Stimulated activated CD4-positive, alpha-beta T cell treated with anti-CD3 and anti-CD28 coated beads, Interleukin-1b, Interleukin-23, amount 100 ng/mL, for 48 hours (primary cell): Measurements from ENCODE around the gene HDGFL1.

ENCODE experiments used
- DNase-seq: peaks from one replicate; pipeline ENCODE4 v3.0.0-alpha.2; 2020

HDGFL1 gene

DNA sequence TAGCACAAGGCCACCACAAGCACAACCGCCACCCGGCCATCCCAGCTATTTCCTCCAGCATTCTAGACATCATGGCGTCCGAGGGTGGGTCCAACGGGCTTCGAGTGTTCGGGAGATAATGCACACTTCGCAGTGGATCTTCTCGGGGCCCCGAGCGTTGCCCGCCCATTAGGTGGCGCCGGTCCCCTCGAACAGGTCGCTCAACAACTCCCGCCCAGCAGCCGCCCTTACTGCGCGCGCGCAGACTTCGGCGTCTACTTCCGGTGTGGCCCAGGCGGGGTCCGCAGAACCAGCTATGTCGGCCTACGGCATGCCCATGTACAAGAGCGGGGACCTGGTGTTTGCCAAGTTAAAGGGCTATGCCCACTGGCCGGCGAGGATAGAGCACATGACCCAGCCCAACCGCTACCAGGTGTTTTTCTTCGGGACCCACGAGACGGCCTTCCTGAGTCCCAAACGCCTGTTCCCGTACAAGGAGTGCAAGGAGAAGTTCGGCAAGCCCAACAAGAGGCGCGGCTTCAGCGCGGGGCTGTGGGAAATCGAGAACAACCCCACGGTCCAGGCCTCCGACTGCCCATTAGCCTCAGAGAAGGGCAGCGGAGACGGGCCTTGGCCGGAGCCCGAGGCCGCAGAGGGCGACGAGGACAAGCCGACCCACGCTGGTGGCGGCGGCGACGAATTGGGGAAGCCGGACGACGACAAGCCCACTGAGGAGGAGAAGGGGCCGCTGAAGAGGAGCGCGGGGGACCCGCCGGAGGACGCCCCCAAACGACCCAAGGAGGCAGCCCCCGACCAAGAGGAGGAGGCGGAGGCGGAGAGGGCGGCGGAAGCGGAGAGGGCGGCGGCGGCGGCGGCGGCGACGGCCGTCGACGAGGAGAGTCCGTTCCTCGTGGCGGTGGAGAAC, at the start of gene HDGFL1:
HDGFL1 (plus strand) TSS at position 286 of the 904 bp plus-strand sequence; CDS start at position 296, 10 bp downstream.
- no peak for DNase-seq

GRCh38 chr6:22521035-22521434, 48.3 kb upstream of the HDGFL1 start:
- no peak for DNase-seq

GRCh38 chr6:22526736-22527135, 42.6 kb upstream of the HDGFL1 start:
- DNase-seq, result no peak

DNA sequence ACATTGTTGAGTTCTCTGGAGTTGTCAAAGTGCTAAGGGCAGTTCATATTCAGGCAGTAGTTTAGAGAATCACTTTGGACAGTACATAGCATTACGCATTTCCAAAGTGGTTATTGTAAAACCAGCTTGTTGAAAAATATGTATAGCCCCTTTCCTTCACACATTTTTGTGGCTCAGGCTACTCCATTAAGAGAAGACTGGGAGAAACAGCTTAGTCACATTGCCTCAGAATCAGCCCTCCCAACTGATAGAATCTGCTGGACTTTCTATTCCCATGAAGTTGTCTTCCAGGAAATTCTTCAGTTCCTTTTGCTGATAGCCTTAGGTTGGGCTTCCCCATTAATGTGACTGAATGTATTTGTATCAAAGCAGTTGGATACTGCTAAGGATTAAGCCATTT, 39.5 kb upstream of the HDGFL1 start:
- no peak for DNase-seq

DNA sequence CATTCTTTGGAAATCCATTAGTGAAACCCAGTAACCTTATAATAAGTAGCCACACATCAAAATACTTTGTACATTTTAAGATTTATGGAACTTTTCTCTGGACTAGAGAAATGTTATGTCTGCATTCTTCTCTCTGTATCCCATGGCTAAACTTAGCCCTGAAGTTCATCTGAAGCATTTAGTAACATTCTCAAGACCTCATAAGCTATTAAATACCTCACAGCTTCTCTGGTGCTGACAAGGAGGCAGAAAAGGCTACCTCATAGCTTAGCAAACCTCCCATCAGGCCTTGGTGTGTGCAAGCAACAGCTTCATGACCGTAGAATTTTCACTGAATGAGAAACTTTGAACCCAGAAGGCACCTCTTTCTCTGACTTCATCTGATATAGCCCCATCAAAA, 38.9 kb upstream of the HDGFL1 start:
- no peak for DNase-seq

GRCh38 chr6:22536122-22536521, 33.2 kb upstream of the HDGFL1 start:
- DNase-seq, result no peak

DNA sequence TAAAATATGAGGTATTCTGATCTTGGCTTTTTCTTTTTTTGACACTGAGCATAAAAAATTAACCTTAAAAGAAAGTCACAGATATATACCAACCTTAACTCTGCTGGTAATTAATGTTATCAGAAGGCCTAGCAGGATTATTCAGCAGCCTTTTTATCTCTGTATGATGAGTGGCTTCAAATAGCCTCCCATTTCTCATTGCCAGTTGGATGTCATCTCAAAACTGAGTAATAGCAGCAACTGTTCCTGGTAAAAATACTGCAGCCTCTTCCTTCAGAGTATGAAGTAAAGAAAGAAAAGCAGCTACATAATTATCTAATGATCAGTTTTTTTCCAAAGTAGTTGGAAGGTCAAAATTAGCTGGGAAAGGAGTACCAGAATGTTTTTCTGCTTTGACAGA, 24.9 kb upstream of the HDGFL1 start:
- DNase-seq, result no peak

DNA sequence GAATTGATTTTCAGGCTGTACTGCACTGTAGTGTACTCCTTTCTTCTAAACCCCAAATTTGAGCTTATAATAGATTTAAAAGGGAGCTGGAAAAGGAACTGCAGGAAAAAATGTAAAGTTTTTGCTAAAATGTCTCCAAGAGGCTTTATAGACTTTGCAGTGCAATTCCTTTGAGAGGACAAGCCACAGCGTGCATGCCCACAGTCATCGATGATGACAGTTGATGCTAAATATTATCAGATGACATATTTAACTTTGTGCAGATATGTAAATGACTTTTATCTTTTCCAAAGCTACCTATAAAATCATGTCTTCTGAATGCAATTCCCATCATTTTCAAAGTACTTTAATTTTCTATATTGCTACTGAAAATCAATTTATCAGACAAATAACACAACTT, 24.3 kb upstream of the HDGFL1 start:
- DNase-seq, result no peak

GRCh38 chr6:22546236-22546635, 23.1 kb upstream of the HDGFL1 start:
- no peak for DNase-seq

GRCh38 chr6:22550971-22551670, 18.2 kb upstream of the HDGFL1 start:
- no peak for DNase-seq

- no peak for DNase-seq
Measured at GRCh38 chr6:22556266-22556665, 13.1 kb upstream of the HDGFL1 start.

GRCh38 chr6:22557007-22557406, 12.4 kb upstream of the HDGFL1 start:
- no peak for DNase-seq

GRCh38 chr6:22558288-22558882, 11.0 kb upstream of the HDGFL1 start:
- DNase-seq, result no peak

DNA sequence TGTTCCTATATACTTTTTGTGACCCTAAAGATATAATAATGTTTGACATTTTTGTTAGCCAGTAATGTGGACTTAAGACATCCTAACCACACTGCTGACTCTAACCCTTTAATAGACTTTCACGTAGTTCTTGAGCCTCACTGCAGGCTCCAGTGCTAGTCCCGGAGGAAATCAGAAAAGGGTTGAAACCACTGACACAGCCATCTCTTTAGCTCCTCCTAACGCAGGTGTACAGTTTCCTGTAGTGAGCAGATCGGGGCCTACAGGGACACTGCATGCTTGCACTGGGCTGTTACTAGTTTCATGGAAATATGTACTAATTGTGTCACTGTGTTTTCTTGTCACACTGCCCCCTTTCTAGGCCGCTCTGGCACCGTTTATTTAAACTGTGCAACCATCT, 512 bp upstream of the HDGFL1 start:
- no peak for DNase-seq

DNA sequence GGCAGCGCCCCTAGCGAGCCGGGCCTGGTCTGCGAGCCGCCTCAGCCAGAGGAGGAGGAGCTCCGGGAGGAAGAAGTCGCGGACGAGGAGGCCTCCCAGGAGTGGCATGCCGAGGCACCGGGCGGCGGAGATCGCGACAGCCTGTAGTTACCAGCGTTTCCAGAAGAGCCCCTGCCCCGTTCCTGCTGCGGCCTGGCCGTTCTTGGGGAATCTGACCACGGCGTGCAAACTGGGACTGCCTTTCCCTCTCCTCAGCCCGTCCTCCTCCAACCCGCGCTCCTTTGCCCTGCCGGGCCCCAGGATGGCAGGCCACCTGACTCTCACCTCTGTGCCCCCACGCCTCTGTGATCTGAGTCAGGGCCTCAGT, 802 bp downstream of the HDGFL1 start:
- no peak for DNase-seq

- DNase-seq, result no peak
Measured at GRCh38 chr6:22575190-22575589, 5.8 kb downstream of the HDGFL1 start.

DNA sequence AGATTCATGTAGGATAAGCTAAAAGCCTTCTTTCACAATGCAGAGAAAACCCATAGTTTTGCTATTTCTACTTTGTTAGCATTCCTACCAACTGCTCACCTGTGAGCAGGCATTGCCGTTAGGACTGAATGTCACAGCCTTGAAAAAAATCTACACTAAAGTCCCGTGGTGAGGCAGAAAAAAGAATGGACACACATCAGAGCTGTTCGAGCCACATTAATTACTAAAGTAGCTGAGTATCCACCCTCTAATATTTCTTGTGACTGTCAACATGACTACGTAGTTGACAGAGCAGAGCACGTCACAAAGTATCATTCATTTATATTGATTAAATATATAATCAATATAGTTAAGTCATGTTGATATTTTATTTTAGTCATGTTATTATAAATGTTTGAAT, 10.1 kb downstream of the HDGFL1 start:
- no peak for DNase-seq

DNA sequence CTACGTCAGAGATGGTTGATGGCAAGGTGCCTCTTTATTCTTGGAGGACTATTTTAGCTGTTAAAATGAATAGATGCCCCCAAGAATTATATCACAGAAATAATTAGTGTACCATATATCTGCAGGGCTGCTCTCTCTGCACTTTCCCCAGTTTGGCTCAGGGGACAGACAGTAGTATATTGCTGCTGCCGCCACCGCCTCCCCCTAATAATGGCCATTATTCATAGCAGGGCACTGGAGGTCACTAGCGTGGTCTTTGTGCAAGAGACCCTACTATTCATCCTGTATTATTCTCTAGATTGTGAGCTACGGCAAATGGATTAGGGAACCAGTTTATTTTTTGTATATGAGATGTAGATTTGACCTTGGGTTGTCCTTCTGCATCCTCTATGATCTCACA, 11.0 kb downstream of the HDGFL1 start:
- DNase-seq, result no peak

DNA sequence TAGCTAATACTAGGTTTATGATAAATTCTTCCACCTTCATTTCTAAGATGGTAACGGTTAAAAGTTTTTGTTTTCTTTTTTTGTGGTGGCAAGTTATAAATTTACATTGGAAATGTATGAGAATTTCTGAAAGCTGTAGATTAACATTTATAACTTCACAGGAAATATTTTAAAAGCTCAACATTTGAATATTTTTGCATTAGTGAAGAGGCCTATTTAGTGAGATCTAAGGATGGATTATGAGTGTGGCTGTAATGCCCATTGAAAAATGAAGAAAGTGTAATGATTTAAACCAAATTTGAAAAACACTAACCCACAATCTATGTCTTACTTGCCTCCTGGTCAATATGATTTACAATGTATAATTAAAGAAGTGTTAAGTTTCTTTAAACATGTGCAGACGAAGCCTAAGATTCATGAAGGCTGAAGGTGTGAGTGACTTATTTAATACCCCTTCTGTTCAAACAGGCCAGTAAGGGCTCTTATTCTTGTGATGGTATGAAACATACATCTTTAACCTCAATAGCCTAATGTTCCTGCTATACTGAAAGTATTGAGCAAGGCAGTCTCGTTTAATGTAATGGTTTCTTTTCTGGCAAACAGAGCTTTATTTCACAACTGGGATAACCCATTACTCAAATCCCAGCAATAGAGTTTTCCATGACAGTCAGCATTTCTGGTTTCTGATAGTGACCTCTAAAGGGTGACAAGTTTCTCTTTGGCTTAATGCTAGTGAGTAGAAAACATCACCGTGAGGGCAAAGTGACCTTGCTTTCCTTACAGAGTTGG, 13.2 kb downstream of the HDGFL1 start:
- DNase-seq, result no peak

DNA sequence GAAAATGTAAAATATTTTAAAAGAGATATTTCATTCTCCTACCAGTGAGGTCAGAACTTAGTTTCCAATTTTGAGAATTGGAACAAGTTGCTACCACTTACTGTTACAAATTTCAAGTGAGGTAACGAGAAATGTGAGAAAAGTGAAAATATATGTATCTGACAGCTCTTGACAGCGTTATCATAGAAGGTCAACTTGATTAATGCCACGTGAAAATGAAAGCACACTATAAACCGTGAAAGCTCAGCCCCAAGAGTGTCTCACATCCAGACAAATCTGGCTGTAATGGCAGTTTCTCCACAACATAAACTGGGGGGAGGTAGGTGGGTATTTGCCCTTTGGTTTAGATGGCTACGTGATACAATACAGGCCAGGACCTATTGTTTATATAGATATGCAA, 13.9 kb downstream of the HDGFL1 start:
- DNase-seq, result no peak

DNA sequence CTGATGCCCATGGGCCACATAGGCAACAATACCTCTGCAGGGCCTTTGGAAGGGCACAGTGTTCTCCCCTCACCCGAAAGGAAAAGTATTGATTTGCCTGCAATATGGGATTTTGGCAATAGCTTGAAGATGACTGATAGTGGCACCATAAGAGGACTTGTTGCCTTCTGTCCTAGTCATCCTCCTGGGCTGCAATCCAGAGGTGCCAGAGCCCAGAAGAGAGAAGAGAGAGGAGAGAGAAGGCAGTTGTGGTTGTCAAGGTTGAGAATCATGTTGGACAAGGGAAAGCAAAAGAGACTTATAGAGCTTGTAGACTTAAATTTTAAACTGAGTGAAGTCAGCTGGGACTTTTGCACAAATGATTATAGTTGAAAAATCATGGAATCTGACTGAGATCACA, 14.6 kb downstream of the HDGFL1 start:
- DNase-seq, result no peak

DNA sequence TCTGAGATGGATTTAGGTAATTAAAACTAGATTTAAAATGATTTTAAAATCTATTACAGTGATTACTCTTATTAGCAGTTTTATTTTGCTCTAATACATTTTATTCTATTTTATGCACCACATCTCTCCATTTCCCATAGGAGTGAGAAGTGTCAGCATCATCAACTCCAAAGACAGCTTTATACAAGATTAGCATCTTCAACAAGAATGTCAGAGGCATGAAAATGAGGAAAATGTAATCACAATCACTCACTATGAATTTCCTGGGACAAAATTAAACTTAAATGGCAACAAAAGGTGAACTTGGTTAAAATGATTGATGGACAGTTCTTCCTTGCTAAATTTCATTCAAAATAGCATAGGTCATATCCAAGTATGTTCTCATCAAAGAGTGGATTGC, 19.8 kb downstream of the HDGFL1 start:
- DNase-seq, result no peak

- no peak for DNase-seq
Measured at GRCh38 chr6:22590423-22590822, 21.1 kb downstream of the HDGFL1 start.
